IMR-90 (cell line): ENCODE results near the gene ZNF385D. TPM values are rescaled to one million over a fixed set of nuclear protein-coding genes. Genes with fewer than 3 reads are reported as not detected.

Experiments used
- ATAC-seq: fragments of 200-7000 bp; cut with Tn5 transposase; 2 replicates; pipeline ENCODE4 v1.9.1; 2020; ENCODE audit warnings: low read depth, mild to moderate bottlenecking, moderate library complexity
- BruUV-seq: library from RNA; stranded (reverse); fragments of 400-500 nt; replicated peaks from 2 replicates; lab custom pipeline; 2021; lab: Mats Ljungman, UMichigan
- CTCF ChIA-PET: fragments of 300-600 bp; formaldehyde crosslinking; extraction: SDS; loops from one replicate; lab custom pipeline; 2021; ENCODE audit warnings: antibody characterized with exemption; lab: Yijun Ruan, JAX
- POLR2A ChIA-PET: fragments of 300-600 bp; sonication (Branson Sonifier 250); formaldehyde crosslinking; loops from one replicate; lab custom pipeline; 2022; ENCODE audit warnings: antibody characterized with exemption; ENCODE audit not compliant: unreplicated experiment; lab: Charles Lee
- DNase-seq: peaks from one replicate; pipeline ENCODE4 v3.0.0; 2013
- H2AFZ ChIP-seq: replicated peaks from 2 replicates; pipeline ENCODE3; 2013; ENCODE audit warnings: low read length, mild to moderate bottlenecking; ENCODE audit not compliant: poor library complexity
- H2AK5ac ChIP-seq: 2 replicates; pipeline ENCODE4 v1.6.1; 2013; ENCODE audit warnings: low read depth, low read length, inconsistent platforms
- H2AK9ac ChIP-seq: replicated peaks from 2 replicates; pipeline ENCODE3; 2013; ENCODE audit warnings: mild to moderate bottlenecking, low read depth, low read length, moderate library complexity; ENCODE audit not compliant: poor library complexity
- H2BK120ac ChIP-seq: 2 replicates; pipeline ENCODE4 v1.6.1; 2013; ENCODE audit warnings: low read depth, low read length, inconsistent platforms
- H2BK15ac ChIP-seq: 3 replicates; pipeline ENCODE4 v1.6.1; 2013; ENCODE audit warnings: low read depth, low read length, inconsistent platforms
- H2BK20ac ChIP-seq: 2 replicates; pipeline ENCODE4 v1.6.1; 2013; ENCODE audit warnings: low read depth, mild to moderate bottlenecking, inconsistent platforms, low read length, moderate library complexity
- H2BK5ac ChIP-seq: 2 replicates; pipeline ENCODE4 v1.6.1; 2013; ENCODE audit warnings: mild to moderate bottlenecking, low read depth, low read length, inconsistent platforms; ENCODE audit not compliant: poor library complexity, severe bottlenecking
- H3K14ac ChIP-seq: replicated peaks from 2 replicates; pipeline ENCODE4 v1.6.1; 2013; ENCODE audit warnings: low read depth, low read length, inconsistent platforms
- H3K18ac ChIP-seq: 2 replicates; pipeline ENCODE4 v1.6.1; 2013; ENCODE audit warnings: low read depth, low read length, control low read depth
- H3K23ac ChIP-seq: 2 replicates; pipeline ENCODE4 v1.6.1; 2013; ENCODE audit warnings: low read depth, low read length, inconsistent platforms
- H3K27ac ChIP-seq: 2 replicates; pipeline ENCODE4 v1.5.1; 2013; ENCODE audit warnings: mild to moderate bottlenecking, control low read depth, low read length; ENCODE audit not compliant: insufficient read depth
- H3K27me3 ChIP-seq: 2 replicates; pipeline ENCODE4 v1.6.1; 2013; ENCODE audit warnings: low read length; ENCODE audit not compliant: control insufficient read depth, insufficient read depth
- H3K36me3 ChIP-seq: 2 replicates; pipeline ENCODE4 v1.6.1; 2013; ENCODE audit warnings: low read length, mixed read lengths; ENCODE audit not compliant: control insufficient read depth, insufficient read depth
- H3K4ac ChIP-seq: 2 replicates; pipeline ENCODE4 v1.6.1; 2013; ENCODE audit warnings: low read depth, low read length, inconsistent platforms
- H3K4me1 ChIP-seq: 2 replicates; pipeline ENCODE4 v1.6.1; 2013; ENCODE audit warnings: low read length, mixed read lengths; ENCODE audit not compliant: control insufficient read depth, insufficient read depth
- H3K4me2 ChIP-seq: 2 replicates; pipeline ENCODE4 v1.6.1; 2013; ENCODE audit warnings: low read depth, mild to moderate bottlenecking, control low read depth, low read length, moderate library complexity
- H3K4me3 ChIP-seq: 2 replicates; pipeline ENCODE4 v1.5.1; 2013; ENCODE audit warnings: low read depth, mild to moderate bottlenecking, control low read depth, low read length, moderate library complexity; ENCODE audit not compliant: insufficient read depth
- H3K56ac ChIP-seq: 2 replicates; pipeline ENCODE4 v1.6.1; 2013; ENCODE audit warnings: low read length, inconsistent platforms; ENCODE audit not compliant: insufficient read depth; ENCODE audit errors: extremely low read depth
- H3K79me1 ChIP-seq, 2 experiments: 2 replicates each; pipeline ENCODE4 v1.6.1; 2013; ENCODE audit warnings: low read length in 2 of 2, inconsistent platforms in 1 of 2, low read depth in 1 of 2
- H3K9ac ChIP-seq: 2 replicates; pipeline ENCODE4 v1.6.1; 2013; ENCODE audit warnings: low read depth, low read length, control low read depth
- H3K9me1 ChIP-seq: 2 replicates; pipeline ENCODE4 v1.6.1; 2013; ENCODE audit warnings: low read length, inconsistent platforms; ENCODE audit not compliant: insufficient read depth
- H3K9me3 ChIP-seq: 2 replicates; pipeline ENCODE4 v1.6.1; 2013; ENCODE audit warnings: low read length; ENCODE audit not compliant: control insufficient read depth, insufficient read depth
- H4K20me1 ChIP-seq: 2 replicates; pipeline ENCODE4 v1.6.1; 2013; ENCODE audit warnings: low read length, inconsistent platforms; ENCODE audit not compliant: insufficient read depth
- H4K5ac ChIP-seq: 2 replicates; pipeline ENCODE4 v1.6.1; 2013; ENCODE audit warnings: mild to moderate bottlenecking, low read depth, low read length, control low read depth
- H4K8ac ChIP-seq, 2 experiments: 2 replicates each; pipeline ENCODE4 v1.6.1; 2013; ENCODE audit warnings: low read depth in 2 of 2, low read length in 2 of 2, control low read depth in 1 of 2, inconsistent platforms in 1 of 2
- H4K91ac ChIP-seq: 2 replicates; pipeline ENCODE4 v1.6.1; 2013; ENCODE audit warnings: low read depth, low read length, inconsistent platforms; ENCODE audit not compliant: insufficient read depth
- BHLHE40 ChIP-seq: fragments of 150-350 bp; IDR thresholded peaks from 2 replicates; pipeline ENCODE4 v1.6.1; 2016; ENCODE audit warnings: mild to moderate bottlenecking, low read depth, low read length
- CEBPB ChIP-seq: IDR thresholded peaks from 2 replicates; pipeline ENCODE4 v1.6.1; 2012; ENCODE audit warnings: low read depth, low read length, improper control_type of control experiment
- CHD1 ChIP-seq: IDR thresholded peaks from 2 replicates; pipeline ENCODE4 v1.6.1; 2012; ENCODE audit warnings: low read depth, low read length, improper control_type of control experiment
- FOS ChIP-seq: fragments of 150-350 bp; IDR thresholded peaks from 2 replicates; pipeline ENCODE4 v1.6.1; 2016; ENCODE audit warnings: low read depth, low read length
- MAFK ChIP-seq: IDR thresholded peaks from 2 replicates; pipeline ENCODE4 v1.6.1; 2012; ENCODE audit warnings: low read depth, low read length, improper control_type of control experiment
- MAZ ChIP-seq: IDR thresholded peaks from 2 replicates; pipeline ENCODE4 v1.6.1; 2012; ENCODE audit warnings: low read depth, mild to moderate bottlenecking, low read length, improper control_type of control experiment, moderate library complexity, borderline replicate concordance
- MXI1 ChIP-seq: IDR thresholded peaks from 2 replicates; pipeline ENCODE4 v1.6.1; 2012; ENCODE audit warnings: low read depth, mild to moderate bottlenecking, low read length, moderate library complexity, borderline replicate concordance
- NFE2L2 ChIP-seq: fragments of 150-350 bp; IDR thresholded peaks from 2 replicates; pipeline ENCODE4 v1.6.1; 2016; ENCODE audit warnings: low read depth, mild to moderate bottlenecking, low read length
- POLR2A ChIP-seq: IDR thresholded peaks from 2 replicates; pipeline ENCODE4 v1.6.1; 2012; ENCODE audit warnings: mild to moderate bottlenecking, low read depth, low read length
- RAD21 ChIP-seq: IDR thresholded peaks from 2 replicates; pipeline ENCODE4 v1.6.1; 2012; ENCODE audit warnings: low read length, improper control_type of control experiment
- RCOR1 ChIP-seq: IDR thresholded peaks from 2 replicates; pipeline ENCODE4 v1.6.1; 2012; ENCODE audit warnings: mild to moderate bottlenecking, low read length, improper control_type of control experiment; ENCODE audit not compliant: insufficient replicate concordance
- RFX5 ChIP-seq: IDR thresholded peaks from 2 replicates; pipeline ENCODE4 v1.8.0; 2012; ENCODE audit warnings: low read depth, mild to moderate bottlenecking, low read length, moderate library complexity
- SMC3 ChIP-seq: fragments of 150-350 bp; IDR thresholded peaks from 2 replicates; pipeline ENCODE4 v1.6.1; 2016; ENCODE audit warnings: low read depth, mild to moderate bottlenecking, antibody characterized with exemption, low read length, moderate library complexity
- WGBS, 2 experiments: methylation state at CpG; one replicate each; pipeline versions ENCODE4 v1.1.5 to v1.1.7; 2013; ENCODE audit warnings: missing lambda C conversion rate in 2 of 2; ENCODE audit not compliant: insufficient read length in 1 of 2; ENCODE audit errors: extremely low coverage in 2 of 2; 5-methylcytosine and 5-hydroxymethylcytosine counted together
- dilution Hi-C: fragments of 300-500 bp; cut with HindIII; formaldehyde crosslinking; loops from one replicate; pipeline ENCODE4 v1.14.3; 2018; ENCODE audit warnings: low sequenced_read_pairs; ENCODE audit not compliant: unreplicated experiment
- in situ Hi-C: fragments of 300-500 bp; cut with MboI; formaldehyde crosslinking; loops from 3 replicates; pipeline ENCODE4 v1.14.3; 2019; ENCODE audit warnings: low sequenced_read_pairs, inconsistent platforms, mixed read lengths
- intact Hi-C: fragments of 100-400 bp; cut with micrococcal nuclease; formaldehyde crosslinking; loops from 2 replicates; pipeline ENCODE4 v1.10.0; 2022
- polyA plus RNA-seq, 3 experiments: library from polyadenylated mRNA; depleted of rRNA; stranded (reverse); fragments of >200 nt; gene quantifications; 2 replicates each; pipeline ENCODE4 v1.2.3, GENCODE V29; 2012; ENCODE audit warnings: low replicate concordance in 1 of 3
- total RNA-seq: library from RNA; depleted of rRNA; stranded (reverse); fragments of >200 nt; gene quantifications from 2 replicates; pipeline ENCODE4 v1.2.3, GENCODE V29; 2012
- TF ChIP-seq, protein P1 (sequence below): conservative IDR thresholded peaks from 2 replicates; pipeline ENCODE4 v1.5.1; 2012; ENCODE audit warnings: mild to moderate bottlenecking, low read depth, low read length, improper control_type of control experiment
- TF ChIP-seq, protein P2 (sequence below): fragments of 150-350 bp; IDR thresholded peaks from 2 replicates; pipeline ENCODE4 v1.6.1; 2017; ENCODE audit warnings: mild to moderate bottlenecking, antibody characterized with exemption, low read length, low read depth
- TF ChIP-seq, protein P3 (sequence below): fragments of 150-350 bp; IDR thresholded peaks from 2 replicates; pipeline ENCODE4 v1.6.1; 2016; ENCODE audit warnings: low read depth, mild to moderate bottlenecking, low read length, moderate library complexity, borderline replicate concordance

ZNF385D gene
- total and polyA plus RNA-seq, 2 of the 4 experiments (the other 2 are of a cell fraction), result 0.18 to 2.4 TPM

DNA sequence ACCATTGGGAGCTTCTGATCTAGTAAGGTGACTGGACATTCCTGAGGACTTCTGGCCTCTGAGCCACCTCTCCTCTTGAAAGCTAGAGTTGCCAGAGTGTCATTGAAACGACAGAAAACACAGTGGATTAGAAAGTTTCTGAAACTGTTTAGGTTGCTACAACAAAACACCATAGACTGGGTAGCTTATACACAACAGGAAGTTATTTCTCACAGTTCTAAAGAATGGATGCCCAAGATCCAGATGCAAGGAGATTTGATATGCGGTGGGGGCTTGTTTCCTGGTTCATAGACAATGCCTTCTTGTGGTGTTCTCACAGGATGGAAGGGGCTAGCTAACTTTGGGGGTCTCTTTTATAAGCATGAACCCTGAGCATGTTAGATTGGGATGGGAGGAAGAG, 43.3 kb upstream of the ZNF385D start:
- H3K4me2 ChIP-seq, result no peak overlapping the region
- no peak overlapping the region for H2BK15ac ChIP-seq
- H4K91ac ChIP-seq, result no peak overlapping the region
- no peaks in the 10 kb centered on the region for H3K9me1 ChIP-seq
- TF ChIP-seq RAD21 (no peak), SMC3 (no peak), RCOR1 (no peak), FOS (no peak), MXI1 (no peak), RFX5 (no peak), CHD1 (no peak), CEBPB (no peak), NFE2L2 (no peak), POLR2A (no peak), MAZ (no peak), MAFK (no peak), BHLHE40 (no peak)
- TF ChIP-seq, protein P1, sequence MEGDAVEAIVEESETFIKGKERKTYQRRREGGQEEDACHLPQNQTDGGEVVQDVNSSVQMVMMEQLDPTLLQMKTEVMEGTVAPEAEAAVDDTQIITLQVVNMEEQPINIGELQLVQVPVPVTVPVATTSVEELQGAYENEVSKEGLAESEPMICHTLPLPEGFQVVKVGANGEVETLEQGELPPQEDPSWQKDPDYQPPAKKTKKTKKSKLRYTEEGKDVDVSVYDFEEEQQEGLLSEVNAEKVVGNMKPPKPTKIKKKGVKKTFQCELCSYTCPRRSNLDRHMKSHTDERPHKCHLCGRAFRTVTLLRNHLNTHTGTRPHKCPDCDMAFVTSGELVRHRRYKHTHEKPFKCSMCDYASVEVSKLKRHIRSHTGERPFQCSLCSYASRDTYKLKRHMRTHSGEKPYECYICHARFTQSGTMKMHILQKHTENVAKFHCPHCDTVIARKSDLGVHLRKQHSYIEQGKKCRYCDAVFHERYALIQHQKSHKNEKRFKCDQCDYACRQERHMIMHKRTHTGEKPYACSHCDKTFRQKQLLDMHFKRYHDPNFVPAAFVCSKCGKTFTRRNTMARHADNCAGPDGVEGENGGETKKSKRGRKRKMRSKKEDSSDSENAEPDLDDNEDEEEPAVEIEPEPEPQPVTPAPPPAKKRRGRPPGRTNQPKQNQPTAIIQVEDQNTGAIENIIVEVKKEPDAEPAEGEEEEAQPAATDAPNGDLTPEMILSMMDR, result no peak
- TF ChIP-seq, protein P2, sequence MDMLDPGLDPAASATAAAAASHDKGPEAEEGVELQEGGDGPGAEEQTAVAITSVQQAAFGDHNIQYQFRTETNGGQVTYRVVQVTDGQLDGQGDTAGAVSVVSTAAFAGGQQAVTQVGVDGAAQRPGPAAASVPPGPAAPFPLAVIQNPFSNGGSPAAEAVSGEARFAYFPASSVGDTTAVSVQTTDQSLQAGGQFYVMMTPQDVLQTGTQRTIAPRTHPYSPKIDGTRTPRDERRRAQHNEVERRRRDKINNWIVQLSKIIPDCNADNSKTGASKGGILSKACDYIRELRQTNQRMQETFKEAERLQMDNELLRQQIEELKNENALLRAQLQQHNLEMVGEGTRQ, result no peak
- TF ChIP-seq, protein P3, sequence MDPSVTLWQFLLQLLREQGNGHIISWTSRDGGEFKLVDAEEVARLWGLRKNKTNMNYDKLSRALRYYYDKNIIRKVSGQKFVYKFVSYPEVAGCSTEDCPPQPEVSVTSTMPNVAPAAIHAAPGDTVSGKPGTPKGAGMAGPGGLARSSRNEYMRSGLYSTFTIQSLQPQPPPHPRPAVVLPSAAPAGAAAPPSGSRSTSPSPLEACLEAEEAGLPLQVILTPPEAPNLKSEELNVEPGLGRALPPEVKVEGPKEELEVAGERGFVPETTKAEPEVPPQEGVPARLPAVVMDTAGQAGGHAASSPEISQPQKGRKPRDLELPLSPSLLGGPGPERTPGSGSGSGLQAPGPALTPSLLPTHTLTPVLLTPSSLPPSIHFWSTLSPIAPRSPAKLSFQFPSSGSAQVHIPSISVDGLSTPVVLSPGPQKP, result no peak
- H3K9me3 ChIP-seq, result no peaks in the 10 kb centered on the region
- BruUV-seq, result no TSS peak
- intact Hi-C loops (no loop called here), in situ Hi-C loops (no loop called here), dilution Hi-C loops (no loop called here)
- H2BK5ac ChIP-seq, result no peak overlapping the region
- no peak overlapping the region for H2AK5ac ChIP-seq
- no peaks in the 10 kb centered on the region for H3K4me1 ChIP-seq
- H2BK120ac ChIP-seq, result no peak overlapping the region
- ATAC-seq, result no peak
- H3K4ac ChIP-seq, result no peak overlapping the region
- no peak overlapping the region for H3K4me3 ChIP-seq
- no peak overlapping the region for H3K18ac ChIP-seq
- no peaks in the 10 kb centered on the region for H3K27me3 ChIP-seq
- H2BK20ac ChIP-seq, result no peak overlapping the region
- H2AFZ ChIP-seq, result no peak overlapping the region
- no peaks in the 10 kb centered on the region for H3K36me3 ChIP-seq
- H4K20me1 ChIP-seq, result no peaks in the 10 kb centered on the region
- no peak overlapping the region for H3K14ac ChIP-seq
- H3K27ac ChIP-seq, result no peak overlapping the region
- CTCF ChIA-PET, result no interaction called here
- no peak overlapping the region for H2AK9ac ChIP-seq
- no peak overlapping the region for H4K8ac ChIP-seq
- no peak overlapping the region for H3K23ac ChIP-seq
- no peak for DNase-seq
- no peaks in the 10 kb centered on the region for H3K79me1 ChIP-seq
- H3K56ac ChIP-seq, result no peak overlapping the region
- no CpG with 5 or more reads among the region's 2 CpGs for WGBS, 2 experiments
- H4K5ac ChIP-seq, result no peak overlapping the region
- no peak overlapping the region for H3K9ac ChIP-seq
- POLR2A ChIA-PET, result no interaction called here
